ENCODE measurements around the gene BARX2. TPM values are rescaled to one million over a fixed set of nuclear protein-coding genes. Genes with fewer than 3 reads are reported as not detected.

Gene BARX2
- total RNA-seq, 3 donors from 2014 or later (not counting 1 experiment from before 2014, with no cell fraction given) = not detected

- H3K27me3 Mint-ChIP-seq (ENCODE audit: low read depth in 2 of 2) = peaks cover 3 to 6% of the 10 kb centered on the region in 2 donors
- no peaks in the 10 kb centered on the region for H3K4me1 Mint-ChIP-seq
- 84% methylated on average over 18 of the region's 18 CpGs for WGBS (ENCODE audit: insufficient coverage)
Observed at GRCh38 chr11:129436573-129436972, 60.9 kb downstream of the BARX2 start.

GRCh38 chr11:129440028-129440713 is 64.5 kb downstream of the BARX2 start:
- DNase-seq = no peak
- Histone ChIP-seq H3K27me3 (ENCODE audit: control insufficient read depth, insufficient read depth, low read length) (no peaks in the 10 kb centered on the region), H3K4me3 (ENCODE audit: low read length) (no peak overlapping the region), H3K27ac (ENCODE audit: low read length) (no peak overlapping the region), H3K4me1 (ENCODE audit: control insufficient read depth, insufficient read depth, low read length) (no peaks in the 10 kb centered on the region), H3K36me3 (ENCODE audit: control insufficient read depth, insufficient read depth, low read length) (no peaks in the 10 kb centered on the region), H3K9me3 (ENCODE audit: control insufficient read depth, insufficient read depth, low read length) (no peaks in the 10 kb centered on the region)
- intact Hi-C loops (cut with micrococcal nuclease) = no loop called here
- Mint-ChIP-seq H3K27ac (no peak overlapping the region), H3K4me3 (no peak overlapping the region), H3K4me1 (no peaks in the 10 kb centered on the region), H3K9me3 (no peaks in the 10 kb centered on the region), H3K36me3 (no peaks in the 10 kb centered on the region), H3K27me3 (ENCODE audit: low read depth in 2 of 2) (no peaks in the 10 kb centered on the region)
- 88% methylated on average over 8 of the region's 8 CpGs for WGBS (ENCODE audit: insufficient coverage)
- TF ChIP-seq, protein P1, sequence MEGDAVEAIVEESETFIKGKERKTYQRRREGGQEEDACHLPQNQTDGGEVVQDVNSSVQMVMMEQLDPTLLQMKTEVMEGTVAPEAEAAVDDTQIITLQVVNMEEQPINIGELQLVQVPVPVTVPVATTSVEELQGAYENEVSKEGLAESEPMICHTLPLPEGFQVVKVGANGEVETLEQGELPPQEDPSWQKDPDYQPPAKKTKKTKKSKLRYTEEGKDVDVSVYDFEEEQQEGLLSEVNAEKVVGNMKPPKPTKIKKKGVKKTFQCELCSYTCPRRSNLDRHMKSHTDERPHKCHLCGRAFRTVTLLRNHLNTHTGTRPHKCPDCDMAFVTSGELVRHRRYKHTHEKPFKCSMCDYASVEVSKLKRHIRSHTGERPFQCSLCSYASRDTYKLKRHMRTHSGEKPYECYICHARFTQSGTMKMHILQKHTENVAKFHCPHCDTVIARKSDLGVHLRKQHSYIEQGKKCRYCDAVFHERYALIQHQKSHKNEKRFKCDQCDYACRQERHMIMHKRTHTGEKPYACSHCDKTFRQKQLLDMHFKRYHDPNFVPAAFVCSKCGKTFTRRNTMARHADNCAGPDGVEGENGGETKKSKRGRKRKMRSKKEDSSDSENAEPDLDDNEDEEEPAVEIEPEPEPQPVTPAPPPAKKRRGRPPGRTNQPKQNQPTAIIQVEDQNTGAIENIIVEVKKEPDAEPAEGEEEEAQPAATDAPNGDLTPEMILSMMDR (IDR thresholded peaks at IDR 0.05) = no peak
- no peak for ATAC-seq

More at GRCh38 chr11:129436573-129436972, 60.9 kb downstream of the BARX2 start:
- no peak overlapping the region for H3K4me3 Mint-ChIP-seq
- Histone ChIP-seq H3K9me3 (ENCODE audit: control insufficient read depth, insufficient read depth, low read length) (no peaks in the 10 kb centered on the region), H3K36me3 (ENCODE audit: control insufficient read depth, insufficient read depth, low read length) (no peaks in the 10 kb centered on the region), H3K4me1 (ENCODE audit: control insufficient read depth, insufficient read depth, low read length) (no peaks in the 10 kb centered on the region), H3K27ac (ENCODE audit: low read length) (no peak overlapping the region), H3K4me3 (ENCODE audit: low read length) (no peak overlapping the region), H3K27me3 (ENCODE audit: control insufficient read depth, insufficient read depth, low read length) (no peaks in the 10 kb centered on the region)
- ATAC-seq = no peak
- H3K27ac Mint-ChIP-seq = no peak overlapping the region
- TF ChIP-seq, protein P1 (IDR thresholded peaks at IDR 0.05) = no peak
- no peaks in the 10 kb centered on the region for H3K36me3 Mint-ChIP-seq
- DNase-seq = no peak
- intact Hi-C loops (cut with micrococcal nuclease) = no loop called here
- peaks cover 0 to 2% of the 10 kb centered on the region in 2 donors for H3K9me3 Mint-ChIP-seq

GRCh38 chr11:129442171-129442570 is 66.5 kb downstream of the BARX2 start:
- H3K27ac Mint-ChIP-seq = no peak overlapping the region
- intact Hi-C loops (cut with micrococcal nuclease) = no loop called here

More at GRCh38 chr11:129442171-129442570, 66.5 kb downstream of the BARX2 start:
- 80% methylated on average over 7 of the region's 7 CpGs for WGBS (ENCODE audit: insufficient coverage)
- no peaks in the 10 kb centered on the region for H3K36me3 ChIP-seq (ENCODE audit: control insufficient read depth, insufficient read depth, low read length)
- H3K4me1 ChIP-seq (ENCODE audit: control insufficient read depth, insufficient read depth, low read length) = no peaks in the 10 kb centered on the region
- H3K36me3 Mint-ChIP-seq = no peaks in the 10 kb centered on the region
- no peak overlapping the region for H3K27ac ChIP-seq (ENCODE audit: low read length)
- H3K9me3 Mint-ChIP-seq = no peaks in the 10 kb centered on the region
- DNase-seq (no peak), ATAC-seq (no peak)
- H3K4me3 Mint-ChIP-seq = no peak overlapping the region
- H3K27me3 Mint-ChIP-seq (ENCODE audit: low read depth in 2 of 2) = no peaks in the 10 kb centered on the region
- H3K27me3 ChIP-seq (ENCODE audit: control insufficient read depth, insufficient read depth, low read length) = no peaks in the 10 kb centered on the region
- H3K4me1 Mint-ChIP-seq = no peaks in the 10 kb centered on the region
- no peak overlapping the region for H3K4me3 ChIP-seq (ENCODE audit: low read length)
- TF ChIP-seq, protein P1 (IDR thresholded peaks at IDR 0.05) = no peak
- H3K9me3 ChIP-seq (ENCODE audit: control insufficient read depth, insufficient read depth, low read length) = no peaks in the 10 kb centered on the region

Data from natural killer cell (primary cell).